ENCODE data around the gene MYH6.
"Not testable (repeated sequence)": the region's sequence is repeated elsewhere in the genome, so short reads cannot be mapped to it uniquely, and the experiment has no call there.

The MYH6 gene

DNA sequence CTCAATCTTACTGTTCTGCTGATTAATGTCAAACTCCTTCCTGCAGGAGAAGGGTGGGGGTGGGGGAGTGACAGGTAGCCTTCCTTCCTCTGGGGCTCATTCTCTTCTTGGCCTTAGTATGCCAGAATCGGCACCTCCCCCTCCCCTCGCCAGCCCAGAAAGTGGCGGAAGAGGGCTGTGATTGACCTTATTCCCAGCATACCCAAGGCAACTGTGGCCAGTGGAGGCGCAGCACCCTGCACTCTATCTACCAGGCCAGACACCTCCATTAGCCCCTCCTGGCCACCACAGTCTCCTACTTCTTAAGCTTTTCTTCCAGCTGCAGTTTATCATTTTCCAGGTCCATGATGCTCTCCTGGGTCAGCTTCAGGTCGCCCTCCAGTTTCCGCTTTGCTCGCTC, 15.5 kb downstream of the MYH6 start:
- DNase-seq = no peak

DNA sequence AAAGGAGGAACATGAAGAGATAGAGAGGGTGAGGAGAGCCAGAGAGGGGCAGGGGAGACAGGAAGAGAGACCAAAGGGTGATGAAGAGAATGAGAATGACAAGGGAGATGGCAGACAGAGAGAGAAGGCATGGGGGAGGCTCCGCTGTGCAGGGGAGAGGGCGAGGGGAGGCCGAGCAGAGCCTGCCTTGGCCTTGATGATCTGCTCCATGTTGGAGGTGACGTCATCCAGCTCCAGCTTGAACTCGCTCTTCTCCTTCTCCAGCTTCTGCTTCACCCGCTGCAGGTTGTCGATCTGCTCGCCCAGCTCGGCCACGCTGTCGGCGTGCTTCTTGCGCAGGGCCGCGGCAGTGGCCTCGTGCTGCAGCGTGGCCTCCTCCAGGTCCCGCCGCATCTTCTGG, 18.2 kb downstream of the MYH6 start:
- DNase-seq = not testable (repeated sequence)

GRCh38 chr14:23389396-23389795, 18.7 kb downstream of the MYH6 start:
- DNase-seq = no peak

DNA sequence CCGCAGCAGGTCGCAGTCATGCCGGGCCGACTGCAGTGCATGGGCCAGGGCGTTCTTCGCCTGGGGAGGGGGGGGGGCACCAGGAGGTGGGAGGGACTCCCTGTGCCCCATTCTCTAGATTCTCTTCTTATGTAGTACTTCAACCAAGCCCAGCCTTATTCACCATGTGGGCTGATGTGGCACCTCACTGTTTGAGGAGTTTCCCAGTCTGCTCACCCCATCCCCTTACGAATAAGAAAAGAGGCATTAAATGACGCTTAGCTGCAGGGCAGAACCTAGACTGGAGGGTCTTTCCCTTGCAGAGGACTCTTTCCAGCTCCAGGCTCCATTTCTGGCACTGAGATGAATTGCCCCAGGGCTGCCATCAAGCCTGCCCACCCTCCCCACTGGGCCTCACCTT, 19.1 kb downstream of the MYH6 start:
- no peak for DNase-seq

- DNase-seq = no peak
Observed at GRCh38 chr14:23387916-23388882, 19.9 kb downstream of the MYH6 start.

GRCh38 chr14:23386999-23387398, 21.1 kb downstream of the MYH6 start:
- DNase-seq = no peak

GRCh38 chr14:23386266-23386657, 21.8 kb downstream of the MYH6 start:
- DNase-seq = not testable (repeated sequence)

DNA sequence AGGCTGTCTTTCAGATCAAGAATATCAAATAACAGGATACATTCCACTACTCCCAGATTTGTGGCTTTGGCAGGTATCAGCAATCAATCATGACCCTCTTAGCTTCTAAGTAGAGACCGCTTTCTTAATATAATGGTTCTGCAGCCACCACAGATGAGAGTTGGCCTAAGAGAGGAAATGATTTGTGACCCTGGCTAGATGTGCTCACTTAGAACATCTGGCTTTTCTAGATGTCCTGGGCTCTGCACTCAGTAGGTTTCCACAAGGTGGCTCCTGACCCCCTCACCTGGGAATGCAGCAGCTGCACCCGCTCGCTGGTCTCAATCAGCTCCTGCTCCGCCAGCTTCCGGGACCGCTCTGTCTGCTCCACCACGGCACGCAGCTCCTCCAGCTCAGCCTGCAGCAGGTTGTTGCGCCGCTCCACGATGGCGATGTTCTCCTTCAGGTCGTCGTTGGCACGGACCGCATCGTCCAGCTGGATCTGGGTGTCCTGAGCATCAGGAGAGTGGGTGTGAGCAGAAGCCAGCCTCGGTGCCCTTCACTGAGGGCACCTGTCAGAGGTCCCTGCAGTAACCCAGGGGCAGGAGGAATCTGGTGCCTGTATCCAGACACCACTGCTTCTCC, 22.3 kb downstream of the MYH6 start:
- DNase-seq = no peak

DNA sequence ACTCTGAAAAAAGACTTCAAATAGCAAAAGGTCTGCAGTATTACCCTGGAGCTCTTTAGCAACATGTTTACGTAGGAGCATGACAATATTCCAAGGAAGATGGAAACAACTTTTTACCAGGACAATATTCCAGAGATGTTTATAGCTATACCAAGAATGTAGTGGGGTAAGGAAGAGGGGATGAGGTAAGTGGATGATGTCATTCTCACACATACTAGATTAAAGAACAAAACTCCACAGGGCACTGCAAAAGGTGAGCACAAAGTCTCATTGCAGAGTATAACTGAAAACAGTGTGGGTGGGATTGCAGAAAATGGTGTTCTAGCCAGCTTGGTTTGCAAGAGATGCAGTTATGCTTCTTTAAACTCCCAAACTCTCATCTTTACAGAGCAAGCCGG, 22.8 kb downstream of the MYH6 start:
- no peak for DNase-seq

- DNase-seq = no peak
Observed at GRCh38 chr14:23384364-23385080, 23.6 kb downstream of the MYH6 start.

- no peak for DNase-seq
Observed at GRCh38 chr14:23382731-23383440, 25.2 kb downstream of the MYH6 start.

DNA sequence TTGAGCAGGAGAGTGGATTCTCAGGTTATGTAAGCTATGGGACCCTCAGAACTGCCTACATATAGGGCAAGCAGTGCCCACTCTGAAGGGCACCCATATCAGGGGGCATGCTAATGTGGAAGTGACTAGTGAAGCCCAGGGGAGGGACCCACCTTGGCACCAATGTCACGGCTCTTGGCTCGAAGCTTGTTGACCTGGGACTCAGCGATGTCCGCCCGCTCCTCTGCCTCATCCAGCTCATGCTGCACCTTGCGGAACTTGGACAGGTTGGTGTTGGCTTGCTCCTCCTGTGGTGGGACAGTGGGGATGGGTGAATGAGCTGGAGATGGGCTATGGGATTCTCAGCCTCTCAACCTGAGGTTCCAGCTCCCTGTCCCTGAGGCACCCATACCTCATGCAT, 25.8 kb downstream of the MYH6 start:
- DNase-seq = no peak

DNA sequence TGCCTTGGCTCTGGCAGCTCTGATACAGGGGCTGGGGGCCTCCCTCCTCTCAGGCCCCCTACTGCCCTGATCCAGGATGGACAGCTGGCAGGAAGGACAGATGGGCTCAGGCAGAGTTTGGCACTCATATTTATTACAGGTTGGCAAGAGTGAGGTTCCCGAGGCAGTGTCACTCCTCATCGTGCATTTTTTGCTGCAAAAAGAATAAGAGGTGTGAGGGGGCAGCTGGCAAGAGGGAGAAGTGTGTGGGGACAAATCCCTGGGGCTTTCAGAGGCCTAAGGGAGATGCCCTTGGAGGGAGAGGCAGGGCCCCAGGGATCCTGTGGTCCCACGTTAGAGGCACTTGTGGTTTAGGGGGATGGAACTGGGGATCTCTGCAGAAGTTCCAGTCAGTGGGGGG, 26.2 kb downstream of the MYH6 start:
- no peak for DNase-seq

- DNase-seq = no peak
Observed at GRCh38 chr14:23380976-23381375, 27.1 kb downstream of the MYH6 start.

- no peak for DNase-seq
Observed at GRCh38 chr14:23380197-23380914, 27.7 kb downstream of the MYH6 start.

GRCh38 chr14:23379366-23380196, 28.5 kb downstream of the MYH6 start:
- DNase-seq = peak; percentile 22

DNA sequence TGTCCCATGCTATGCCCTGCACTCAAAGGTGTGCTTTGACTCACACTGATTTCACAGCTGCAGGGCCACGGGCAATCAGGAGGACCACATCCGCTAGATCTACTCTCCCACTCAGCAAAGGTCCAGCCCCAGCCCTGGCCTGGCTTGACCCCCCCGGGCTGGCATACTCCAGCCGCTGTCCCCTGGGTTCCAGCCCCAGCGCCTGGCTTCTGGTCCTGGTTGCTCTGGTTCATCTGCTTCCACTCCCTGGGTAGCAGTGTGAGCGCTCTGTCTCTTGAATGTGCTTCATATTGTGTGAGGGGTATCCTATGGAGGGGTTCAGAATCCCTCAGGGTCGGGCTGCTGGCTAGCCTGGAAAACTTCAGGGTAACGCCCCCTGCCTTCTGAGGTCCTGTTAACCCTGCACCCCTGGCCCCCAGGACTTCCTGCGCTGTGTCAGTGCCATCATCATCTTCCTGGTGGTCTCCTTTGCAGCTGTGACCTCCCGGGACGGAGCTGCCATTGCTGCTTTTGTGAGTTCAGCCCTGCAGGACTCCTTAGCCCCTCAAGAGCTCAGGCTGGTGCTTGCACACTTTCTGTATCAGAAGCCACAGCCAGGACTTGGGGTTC, 29.4 kb downstream of the MYH6 start:
- no peak for DNase-seq

GRCh38 chr14:23377573-23378563, 30.2 kb downstream of the MYH6 start:
- no peak for DNase-seq

DNA sequence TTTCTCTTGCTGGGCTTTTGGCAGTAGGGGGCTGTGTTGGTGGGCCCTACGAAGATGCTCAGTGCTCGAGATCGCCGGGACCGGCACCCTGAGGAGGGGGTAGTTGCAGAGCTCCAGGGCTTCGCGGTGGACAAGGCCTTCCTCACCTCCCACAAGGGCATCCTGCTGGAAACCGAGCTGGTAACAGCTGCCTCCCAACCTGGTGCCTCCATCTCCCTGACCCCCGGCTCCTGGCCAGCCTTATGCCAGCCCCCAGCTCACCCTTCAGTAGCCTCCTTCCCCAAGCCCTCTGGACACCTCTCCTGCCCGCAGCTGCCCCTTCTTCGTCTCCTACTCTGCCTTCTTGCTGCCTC, 30.9 kb downstream of the MYH6 start:
- no peak for DNase-seq
